Left ventricle myocardium inferior (tissue), 1 donor: ENCODE data around the gene ZNF641. TPM values are rescaled to one million over a fixed set of nuclear protein-coding genes. Genes with fewer than 3 reads are reported as not detected.

ENCODE experiments used
- DNase-seq: peaks from one replicate; pipeline ENCODE4 v3.0.0-alpha.2; 2020
- H3K27ac ChIP-seq: fragments of 200-600 bp; replicated peaks from 2 replicates; pipeline ENCODE4 v1.8.0; 2021
- H3K27me3 ChIP-seq: fragments of 200-600 bp; 2 replicates; pipeline ENCODE4 v1.8.0; 2021; ENCODE audit warnings: low read depth
- H3K36me3 ChIP-seq: fragments of 200-600 bp; 2 replicates; pipeline ENCODE4 v1.8.0; 2021
- H3K4me1 ChIP-seq: fragments of 200-600 bp; 2 replicates; pipeline ENCODE4 v1.8.0; 2021
- H3K4me3 ChIP-seq: fragments of 200-600 bp; 2 replicates; pipeline ENCODE4 v1.8.0; 2021; ENCODE audit warnings: mild to moderate bottlenecking, moderate library complexity
- H3K9me3 ChIP-seq: fragments of 200-600 bp; replicated peaks from 2 replicates; pipeline ENCODE4 v1.8.0; 2021
- intact Hi-C: fragments of 100-400 bp; cut with micrococcal nuclease; formaldehyde crosslinking; loops from one replicate; pipeline ENCODE4 v1.11.0; 2022
- total RNA-seq: library from RNA; stranded (reverse); fragmentation: NEBNext Ultra II Directional; extraction: Animal tissue kit (Norgen Biotek cat#: 25700); gene quantifications from one replicate; pipeline ENCODE4 v1.2.1, GENCODE V29; 2021
- TF ChIP-seq, protein P1 (sequence below): fragments of 200-600 bp; IDR thresholded peaks from 2 replicates; pipeline ENCODE4 v1.8.0; 2021; ENCODE audit warnings: antibody characterized with exemption, mild to moderate bottlenecking, borderline replicate concordance
- donor health status: DM: no; HTN: yes; CAD: no; lungs with severe emphysema.

ZNF641 gene
- total RNA-seq, 1 donor from 2014 or later, result 16.0 TPM

DNA sequence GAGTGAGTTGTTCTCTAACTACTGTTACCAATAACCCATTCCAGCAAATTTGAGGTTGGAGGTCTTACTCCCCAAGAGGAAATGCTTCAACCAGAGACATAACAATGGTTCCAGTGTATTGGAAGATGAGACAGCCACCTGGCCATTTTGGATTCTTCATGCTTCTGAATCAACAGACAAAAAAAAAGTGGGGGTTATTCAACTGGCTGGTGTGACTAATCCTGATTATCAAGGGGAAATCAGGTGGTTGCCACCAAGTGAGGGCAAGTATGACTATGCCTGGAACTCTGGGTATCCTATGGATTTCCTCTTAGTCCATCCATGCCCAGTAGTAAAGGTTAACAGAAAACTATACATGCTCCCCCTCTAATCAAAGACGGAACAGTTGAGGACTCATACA lies 29.9 kb upstream of the ZNF641 start:
- no peaks in the 10 kb centered on the region for H3K4me1 ChIP-seq
- no peaks in the 10 kb centered on the region for H3K27me3 ChIP-seq
- TF ChIP-seq, protein P1, sequence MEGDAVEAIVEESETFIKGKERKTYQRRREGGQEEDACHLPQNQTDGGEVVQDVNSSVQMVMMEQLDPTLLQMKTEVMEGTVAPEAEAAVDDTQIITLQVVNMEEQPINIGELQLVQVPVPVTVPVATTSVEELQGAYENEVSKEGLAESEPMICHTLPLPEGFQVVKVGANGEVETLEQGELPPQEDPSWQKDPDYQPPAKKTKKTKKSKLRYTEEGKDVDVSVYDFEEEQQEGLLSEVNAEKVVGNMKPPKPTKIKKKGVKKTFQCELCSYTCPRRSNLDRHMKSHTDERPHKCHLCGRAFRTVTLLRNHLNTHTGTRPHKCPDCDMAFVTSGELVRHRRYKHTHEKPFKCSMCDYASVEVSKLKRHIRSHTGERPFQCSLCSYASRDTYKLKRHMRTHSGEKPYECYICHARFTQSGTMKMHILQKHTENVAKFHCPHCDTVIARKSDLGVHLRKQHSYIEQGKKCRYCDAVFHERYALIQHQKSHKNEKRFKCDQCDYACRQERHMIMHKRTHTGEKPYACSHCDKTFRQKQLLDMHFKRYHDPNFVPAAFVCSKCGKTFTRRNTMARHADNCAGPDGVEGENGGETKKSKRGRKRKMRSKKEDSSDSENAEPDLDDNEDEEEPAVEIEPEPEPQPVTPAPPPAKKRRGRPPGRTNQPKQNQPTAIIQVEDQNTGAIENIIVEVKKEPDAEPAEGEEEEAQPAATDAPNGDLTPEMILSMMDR, result no peak
- DNase-seq, result no peak
- no peak overlapping the region for H3K4me3 ChIP-seq
- no peaks in the 10 kb centered on the region for H3K36me3 ChIP-seq
- no peak overlapping the region for H3K27ac ChIP-seq
- intact Hi-C loops, result no loop called here
- H3K9me3 ChIP-seq, result no peaks in the 10 kb centered on the region

DNA sequence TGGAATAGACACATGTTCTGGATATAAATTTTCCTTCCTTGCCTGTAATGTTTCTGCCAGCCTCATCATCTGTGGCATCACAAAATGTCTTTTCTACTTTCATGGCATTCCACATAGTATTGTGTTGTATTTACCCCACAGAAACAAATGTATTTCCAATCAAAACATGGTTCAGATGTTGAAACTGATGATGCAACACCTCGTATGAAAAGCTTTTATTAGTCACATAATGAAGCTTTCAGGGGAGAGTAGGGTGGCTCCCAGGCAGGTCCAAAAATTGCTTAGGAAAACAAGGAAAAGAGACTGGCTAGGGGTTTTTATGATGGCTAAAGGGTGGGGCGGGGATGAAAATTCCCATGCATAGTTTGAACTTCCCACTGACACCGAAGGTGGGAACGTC lies 29.1 kb upstream of the ZNF641 start:
- Histone ChIP-seq H3K36me3 (no peaks in the 10 kb centered on the region), H3K4me1 (no peaks in the 10 kb centered on the region), H3K27me3 (no peaks in the 10 kb centered on the region), H3K27ac (no peak overlapping the region), H3K4me3 (no peak overlapping the region), H3K9me3 (no peaks in the 10 kb centered on the region)
- no peak for DNase-seq
- intact Hi-C loops, result no loop called here
- TF ChIP-seq, protein P1, result no peak

DNA sequence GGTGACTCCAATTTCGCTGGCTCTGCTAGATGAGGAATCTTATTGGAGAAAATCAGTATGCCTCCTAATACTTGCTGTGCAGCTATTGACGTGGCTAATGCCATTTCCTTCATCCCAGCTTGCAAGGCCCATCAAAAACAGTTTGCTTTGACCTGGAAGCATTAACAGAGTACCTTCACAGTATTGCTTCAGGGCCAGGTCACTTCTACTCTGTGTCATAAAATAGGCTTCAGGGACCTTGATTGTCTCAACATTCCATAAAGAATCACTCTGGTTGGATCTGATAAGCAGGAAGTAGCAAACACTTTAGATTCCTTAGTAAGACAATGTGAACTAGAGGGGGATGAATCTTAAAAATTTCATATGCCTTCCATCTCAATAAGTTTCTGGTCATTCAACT lies 26.9 kb upstream of the ZNF641 start:
- H3K9me3 ChIP-seq, result no peaks in the 10 kb centered on the region
- intact Hi-C loops, result no loop called here

DNA sequence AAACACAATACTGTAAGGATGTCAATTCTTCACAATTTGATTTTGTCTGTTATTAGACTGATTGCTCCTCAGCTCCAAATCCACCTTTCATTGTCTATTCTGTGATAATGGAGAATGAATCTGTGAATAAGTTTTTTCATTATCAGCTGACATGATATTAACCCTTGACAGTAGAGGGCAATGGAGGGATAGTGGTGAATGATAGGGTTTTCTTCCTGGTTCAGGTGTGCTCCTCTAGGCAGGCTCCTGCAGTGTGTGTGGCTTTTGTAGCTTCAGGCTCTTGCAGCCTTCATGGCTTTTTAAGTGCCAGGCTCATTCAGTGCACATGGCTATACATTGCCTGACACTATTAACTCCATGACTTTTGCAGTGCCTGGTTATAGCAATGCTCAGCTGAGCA lies 23.4 kb upstream of the ZNF641 start:
- Histone ChIP-seq H3K27ac (no peak overlapping the region), H3K4me1 (no peaks in the 10 kb centered on the region), H3K27me3 (no peaks in the 10 kb centered on the region), H3K9me3 (no peaks in the 10 kb centered on the region), H3K4me3 (no peak overlapping the region), H3K36me3 (no peaks in the 10 kb centered on the region)
- DNase-seq, result no peak
- TF ChIP-seq, protein P1, result no peak
- intact Hi-C loops, result no loop called here

More for the DNA sequence above, 26.9 kb upstream of the ZNF641 start:
- Histone ChIP-seq H3K4me3 (no peak overlapping the region), H3K4me1 (no peaks in the 10 kb centered on the region), H3K36me3 (no peaks in the 10 kb centered on the region), H3K27me3 (no peaks in the 10 kb centered on the region), H3K27ac (no peak overlapping the region)
- no peak for DNase-seq
- TF ChIP-seq, protein P1, result no peak

DNA sequence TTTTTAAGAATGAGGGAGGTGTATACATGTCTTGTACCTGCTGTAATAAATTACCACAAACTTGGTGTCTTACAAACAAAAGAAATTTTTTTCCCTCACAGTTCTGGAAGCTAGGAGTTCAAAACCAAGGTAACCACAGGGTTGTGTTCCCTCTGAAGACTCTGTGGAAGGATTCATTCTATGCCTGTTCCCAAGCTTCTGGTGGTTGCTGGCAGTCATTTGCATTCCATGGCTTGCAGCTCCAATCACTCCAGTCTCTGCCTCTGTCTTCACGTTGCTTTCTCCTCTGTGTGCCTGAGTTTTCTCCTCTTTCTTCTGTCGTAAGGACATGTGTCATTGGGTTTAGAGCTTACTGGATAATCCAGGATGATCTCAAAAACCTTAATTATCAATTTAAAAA lies 15.4 kb upstream of the ZNF641 start:
- no peak for DNase-seq
- TF ChIP-seq, protein P1, result no peak

More for the DNA sequence above, 15.4 kb upstream of the ZNF641 start:
- H3K36me3 ChIP-seq, result no peaks in the 10 kb centered on the region
- no peak overlapping the region for H3K27ac ChIP-seq
- intact Hi-C loops, result no loop called here
- no peaks in the 10 kb centered on the region for H3K4me1 ChIP-seq
- no peak overlapping the region for H3K4me3 ChIP-seq
- H3K27me3 ChIP-seq, result no peaks in the 10 kb centered on the region
- H3K9me3 ChIP-seq, result no peaks in the 10 kb centered on the region
